ENCODE data around the gene SERPINB10.

GRCh38 chr18:63887424-63887823, 20.3 kb upstream of the SERPINB10 start, which contains the start of gene SERPINB2:
- TF ChIP-seq POLR2A (IDR thresholded peaks at IDR 0.05) (no peak), CTCF (IDR thresholded peaks at IDR 0.05) (no peak)

Data from adrenal gland (tissue), 5 donors.